ENCODE measurements around the gene ZBTB38.

Gene ZBTB38

DNA sequence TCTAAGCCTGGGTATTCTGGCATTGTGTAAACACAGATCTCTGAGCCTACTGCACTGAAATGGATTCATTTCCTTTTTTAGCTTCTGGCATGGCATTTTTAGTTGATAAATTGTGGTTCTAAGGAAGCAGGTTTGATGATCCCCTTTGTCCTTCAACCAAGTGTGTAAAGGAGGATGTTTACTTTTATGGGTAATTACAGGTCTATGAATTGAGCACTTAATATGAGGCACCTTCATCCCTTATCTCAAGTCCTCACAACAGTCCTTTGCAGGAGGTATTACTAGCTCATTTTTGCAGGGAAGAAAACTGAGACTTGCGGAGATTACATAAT lies 30.8 kb upstream of the ZBTB38 start:
- DNase-seq (ENCODE audit: low read depth in 2 of 2) = no peak

- no peak for DNase-seq (ENCODE audit: low read depth in 2 of 2)
These were observed 30.3 kb upstream of the ZBTB38 start for GRCh38 chr3:141337991-141338390.

DNA sequence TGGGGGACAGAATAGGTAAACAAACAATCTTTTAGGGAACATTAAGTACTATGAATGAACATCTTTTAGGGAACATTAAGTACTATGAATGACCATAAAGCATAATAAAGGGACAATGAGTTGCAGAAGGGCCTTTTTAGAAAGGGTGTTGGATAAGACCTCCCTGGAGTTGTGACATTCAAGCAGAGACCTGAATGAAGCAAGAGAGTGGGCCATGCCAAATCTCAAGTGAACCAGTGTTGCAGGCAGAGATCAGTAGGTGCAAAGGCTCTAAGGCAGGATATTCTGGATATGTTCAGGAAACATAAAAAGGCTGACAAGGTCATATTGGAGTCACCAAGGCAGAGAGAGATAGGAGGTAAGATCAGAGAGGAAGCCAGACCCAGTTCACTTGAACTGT lies 29.4 kb upstream of the ZBTB38 start:
- DNase-seq (ENCODE audit: low read depth in 2 of 2) = no peak

DNA sequence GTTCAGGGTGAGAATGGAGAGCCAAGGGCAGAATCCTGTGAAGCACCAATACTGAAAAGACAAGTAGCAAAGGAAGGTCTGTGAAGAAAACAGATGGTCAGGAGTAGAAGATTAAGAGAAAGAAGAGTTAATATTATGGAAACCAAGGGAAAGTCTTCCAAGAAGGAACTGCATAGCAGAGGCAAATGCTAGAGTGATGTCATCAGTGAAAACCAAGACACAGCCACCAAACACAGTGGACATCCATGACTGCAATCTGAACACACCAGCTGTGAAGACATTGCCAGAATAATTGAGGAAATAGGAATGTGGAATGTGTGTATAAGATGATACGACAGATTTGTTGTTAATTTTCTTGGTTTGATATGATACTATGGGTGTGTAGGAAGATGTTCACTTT lies 26.8 kb upstream of the ZBTB38 start:
- no peak for DNase-seq (ENCODE audit: low read depth in 2 of 2)

GRCh38 chr3:141342386-141342785 lies 25.9 kb upstream of the ZBTB38 start:
- DNase-seq (ENCODE audit: low read depth in 2 of 2) = no peak

GRCh38 chr3:141343077-141343476 lies 25.2 kb upstream of the ZBTB38 start:
- no peak for DNase-seq (ENCODE audit: low read depth in 2 of 2)

DNA sequence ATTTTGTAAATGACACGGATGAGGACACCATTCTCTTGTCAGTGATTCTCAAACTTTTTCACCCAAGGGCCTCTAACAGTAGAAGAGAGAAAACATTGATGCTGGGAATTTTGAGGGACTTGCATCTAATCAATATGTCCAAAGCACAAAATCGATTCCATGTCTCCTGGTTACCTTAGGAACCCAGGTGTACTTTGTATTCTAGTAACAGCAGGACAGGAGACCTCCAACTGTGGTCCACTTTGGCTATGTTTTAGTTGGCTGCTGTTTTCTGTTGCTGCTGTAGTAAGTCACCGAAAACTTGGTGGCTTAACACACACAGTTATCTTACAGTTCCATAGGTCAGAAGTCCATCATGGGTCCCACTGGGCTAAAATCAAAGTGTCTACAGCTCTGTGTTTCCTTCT lies 24.4 kb upstream of the ZBTB38 start:
- no peak for DNase-seq (ENCODE audit: low read depth in 2 of 2)

DNA sequence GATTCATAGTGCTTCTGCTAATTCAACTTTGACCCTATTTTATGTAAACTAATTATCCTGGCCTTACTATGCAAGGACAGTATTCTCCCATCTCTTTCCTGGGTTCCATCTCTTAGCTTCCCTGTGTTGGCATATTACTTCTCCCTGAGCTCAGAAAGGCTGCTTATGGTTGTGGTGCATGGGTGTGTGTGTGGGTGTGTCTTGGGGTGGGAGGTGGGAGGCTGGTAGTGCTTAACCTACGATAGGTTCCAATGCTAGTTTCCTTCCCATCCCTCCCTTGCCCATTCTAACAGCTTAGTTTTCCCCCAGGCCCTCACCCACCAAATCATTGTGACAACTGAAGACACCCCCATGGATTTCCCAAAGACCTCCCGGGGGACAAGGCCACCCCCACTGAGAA lies 22.8 kb upstream of the ZBTB38 start:
- no peak for DNase-seq (ENCODE audit: low read depth in 2 of 2)

DNA sequence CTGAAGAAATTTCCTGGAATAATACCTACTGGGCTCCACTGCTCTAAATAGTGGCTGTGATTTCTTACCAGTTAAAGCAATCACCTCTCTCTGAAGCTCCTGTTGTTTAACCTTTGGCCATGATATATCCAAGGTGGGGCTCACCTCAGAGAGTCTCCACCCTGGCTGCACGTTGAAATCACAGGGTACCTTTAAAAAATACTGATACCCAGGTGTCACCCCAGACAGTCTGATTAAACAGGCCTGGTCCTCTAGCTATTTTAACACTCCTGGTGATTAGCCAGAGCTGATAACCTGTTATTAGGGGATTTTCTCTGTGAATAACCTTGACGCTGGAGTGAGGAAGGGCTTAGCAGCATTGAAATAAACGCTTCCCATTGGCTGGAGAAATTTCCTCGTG lies 22.3 kb upstream of the ZBTB38 start:
- DNase-seq (ENCODE audit: low read depth in 2 of 2) = no peak

GRCh38 chr3:141346418-141346817 lies 21.9 kb upstream of the ZBTB38 start:
- no peak for DNase-seq (ENCODE audit: low read depth in 2 of 2)

- DNase-seq (ENCODE audit: low read depth in 2 of 2) = no peak
These were observed 21.5 kb upstream of the ZBTB38 start for GRCh38 chr3:141346839-141347238.

GRCh38 chr3:141348837-141349236 lies 19.5 kb upstream of the ZBTB38 start:
- DNase-seq (ENCODE audit: low read depth in 2 of 2) = no peak

DNA sequence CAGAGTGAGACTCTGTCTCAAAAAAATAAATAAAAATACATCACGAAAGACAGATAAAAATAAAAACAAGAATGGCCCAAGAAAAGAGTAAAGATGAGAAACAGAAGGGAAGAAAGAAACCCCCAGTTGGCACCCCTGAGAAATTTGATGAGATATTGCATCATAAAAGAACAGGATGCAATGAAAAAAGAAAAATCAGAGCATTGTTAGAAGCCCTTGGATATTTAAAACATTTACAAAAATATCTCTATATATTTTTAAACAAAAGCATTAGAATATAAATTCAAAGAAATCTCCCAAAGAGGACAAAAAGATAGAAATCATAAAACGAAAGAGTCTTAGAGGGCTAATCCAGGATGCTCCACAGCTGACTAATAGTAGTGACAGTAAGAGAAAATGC lies 18.6 kb upstream of the ZBTB38 start:
- no peak for DNase-seq (ENCODE audit: low read depth in 2 of 2)

GRCh38 chr3:141350666-141351065 lies 17.6 kb upstream of the ZBTB38 start:
- no peak for DNase-seq (ENCODE audit: low read depth in 2 of 2)

DNA sequence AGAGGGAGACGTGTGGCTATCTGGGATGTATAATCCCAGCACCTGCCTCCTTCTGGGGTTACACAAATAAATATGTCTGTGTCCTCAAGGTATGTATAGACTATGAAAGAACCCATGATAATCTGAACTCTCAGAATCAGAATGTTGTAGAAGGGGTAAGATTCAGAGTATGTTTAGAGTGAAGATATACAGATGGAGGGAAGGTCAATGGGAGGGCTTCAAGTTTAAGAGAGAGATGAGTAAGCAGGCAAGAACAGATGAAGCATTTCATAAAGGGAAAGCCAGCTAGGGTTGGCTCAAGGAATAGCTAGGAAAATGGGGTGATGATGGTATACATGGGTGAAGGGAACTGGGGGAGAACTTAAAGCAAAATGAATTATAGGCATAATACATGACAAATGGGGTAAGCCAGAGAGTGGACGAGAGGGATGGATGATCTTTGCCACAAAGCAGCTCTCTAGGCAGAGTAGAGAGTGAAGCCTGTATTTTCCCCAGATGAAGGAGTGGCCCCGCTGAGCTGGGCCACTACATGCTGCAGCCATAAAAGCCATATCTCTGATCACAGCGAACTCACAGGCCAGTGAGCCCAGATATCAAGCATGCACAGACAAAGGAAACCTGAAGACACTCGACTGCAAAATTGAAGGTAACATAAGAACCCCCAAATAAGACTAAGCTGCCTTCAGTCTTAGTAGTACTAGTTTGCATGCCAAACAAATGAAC lies 15.9 kb upstream of the ZBTB38 start:
- DNase-seq (ENCODE audit: low read depth in 2 of 2) = no peak

DNA sequence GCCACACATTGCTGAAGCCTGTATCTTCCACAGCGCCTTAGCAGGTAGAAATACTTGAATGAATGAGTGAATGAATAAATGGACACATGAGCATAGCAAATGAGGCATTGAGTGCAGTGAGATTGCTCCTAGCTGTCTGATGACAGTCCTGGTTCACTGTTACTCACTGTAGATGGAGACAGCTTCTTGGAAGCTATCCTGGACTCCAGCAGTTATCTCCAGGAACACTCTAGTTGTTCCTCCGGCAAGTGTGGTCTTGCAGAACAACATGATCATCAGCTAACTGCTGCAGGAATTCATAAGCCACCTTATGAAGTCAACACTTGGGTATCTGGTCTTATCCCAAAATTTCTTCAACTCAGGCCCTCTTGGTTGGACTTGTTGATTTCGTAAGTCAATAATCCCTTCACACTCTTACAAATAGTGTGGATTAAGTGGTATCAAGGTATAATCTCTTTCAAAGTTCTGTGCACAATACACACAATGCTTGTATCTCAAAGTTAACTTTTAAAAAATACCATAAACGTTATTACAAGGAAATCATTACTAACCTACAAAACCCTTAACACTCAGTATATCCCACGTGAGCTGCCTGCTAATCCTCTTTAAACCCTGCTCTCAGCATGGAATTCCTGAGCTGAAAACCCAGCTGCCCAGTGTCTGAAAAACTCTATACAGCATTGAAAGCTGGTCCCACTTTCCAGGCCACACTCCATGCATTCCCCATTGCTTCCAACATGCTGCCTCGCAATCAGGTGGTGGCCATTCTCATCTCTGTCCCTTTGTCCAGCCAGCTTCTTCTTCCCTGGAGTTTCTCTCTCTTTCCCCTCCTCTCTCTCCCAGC lies 14.4 kb upstream of the ZBTB38 start:
- DNase-seq (ENCODE audit: low read depth in 2 of 2) = no peak

- no peak for DNase-seq (ENCODE audit: low read depth in 2 of 2)
These were observed 13.8 kb upstream of the ZBTB38 start for GRCh38 chr3:141354517-141354916.

GRCh38 chr3:141355242-141355641 lies 13.1 kb upstream of the ZBTB38 start:
- no peak for DNase-seq (ENCODE audit: low read depth in 2 of 2)

DNA sequence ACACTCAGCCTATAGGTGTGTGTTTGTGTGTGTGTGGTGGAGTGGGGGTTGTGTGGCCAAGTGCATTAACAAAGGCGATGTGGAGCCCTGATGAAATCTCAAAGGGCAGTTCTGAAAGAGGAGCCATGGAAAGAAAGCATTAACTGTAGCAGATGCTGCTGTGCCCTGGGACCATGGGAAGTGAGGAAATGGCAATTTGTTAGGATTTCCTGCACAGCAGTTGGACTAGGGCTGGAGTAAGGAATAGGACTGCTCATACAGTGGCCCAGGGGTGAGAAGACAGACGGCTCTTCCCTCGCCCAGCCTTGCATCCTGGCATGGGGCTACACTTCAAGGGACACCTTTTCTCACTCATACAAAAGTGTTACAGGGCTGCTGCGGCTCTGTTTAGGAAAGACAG lies 12.3 kb upstream of the ZBTB38 start:
- no peak for DNase-seq (ENCODE audit: low read depth in 2 of 2)

DNA sequence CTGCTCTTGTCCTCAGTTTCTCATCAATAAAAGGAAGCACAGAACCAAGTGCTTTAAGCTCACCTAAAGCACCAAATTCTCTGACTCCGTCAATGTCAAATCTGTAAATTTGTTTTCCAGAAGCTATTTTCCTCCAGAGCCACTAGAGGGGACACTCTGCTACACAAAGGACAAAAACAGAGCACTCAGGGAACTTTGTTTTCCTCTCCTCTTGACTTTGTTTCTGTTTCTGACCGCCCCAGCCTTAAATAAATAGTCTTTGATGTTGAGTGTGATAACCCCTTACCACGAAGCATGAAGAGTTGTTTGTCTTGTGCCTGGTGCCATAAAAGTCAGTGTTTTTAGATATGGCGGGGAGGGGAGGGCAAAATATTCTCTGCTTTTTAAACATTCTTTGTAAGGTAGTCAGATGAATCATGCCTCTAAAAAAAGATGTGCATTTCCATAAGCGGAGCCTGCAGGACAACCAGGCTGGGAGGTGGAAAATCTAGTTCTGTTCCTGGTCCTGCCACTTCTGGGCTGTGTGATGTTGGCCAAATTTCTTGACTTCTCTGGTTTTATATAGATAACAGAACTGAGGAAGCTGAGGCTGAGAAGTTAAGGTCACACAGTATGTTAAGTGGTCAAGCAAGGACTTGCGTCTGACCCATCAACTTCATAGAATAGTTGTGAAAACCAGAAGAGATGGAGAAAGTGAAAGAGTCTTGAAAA lies 7.3 kb upstream of the ZBTB38 start:
- no peak for DNase-seq (ENCODE audit: low read depth in 2 of 2)

DNA sequence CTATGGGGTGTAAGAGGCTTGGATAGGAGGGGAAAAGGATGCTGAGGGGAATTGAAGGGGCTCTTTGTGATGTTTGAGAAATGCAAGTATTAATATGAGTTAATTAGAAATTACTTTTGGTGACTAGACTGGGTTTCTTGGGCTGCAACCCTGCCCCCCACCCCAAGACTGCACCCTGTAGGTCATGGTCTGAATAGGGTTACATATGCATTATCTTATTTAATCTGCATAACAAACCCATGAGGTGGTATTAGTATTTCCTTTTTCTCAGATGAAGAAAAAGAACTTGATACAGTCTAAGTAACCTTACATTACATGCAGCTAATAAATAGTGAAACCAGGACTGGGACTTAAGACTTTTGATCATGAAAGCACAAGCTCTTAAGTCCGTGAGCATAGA lies 5.6 kb upstream of the ZBTB38 start:
- DNase-seq (ENCODE audit: low read depth in 2 of 2) = no peak

GRCh38 chr3:141365201-141365600 lies 3.1 kb upstream of the ZBTB38 start:
- no peak for DNase-seq (ENCODE audit: low read depth in 2 of 2)

Measured in activated CD4-positive, alpha-beta T cell treated with anti-CD3 and anti-CD28 coated beads for 24 hours (primary cell).